OCI-LY7 (cell line): Measurements from ENCODE around the gene SLC4A1. TPM values are rescaled to one million over a fixed set of nuclear protein-coding genes. Genes with fewer than 3 reads are reported as not detected.

Experiments
- BruUV-seq: library from RNA; stranded (reverse); fragments of 400-500 nt; replicated peaks from 2 replicates; lab custom pipeline; 2021; lab: Mats Ljungman, UMichigan
- CTCF ChIA-PET: fragments of 300-600 bp; sonication (Branson Sonifier 250); formaldehyde crosslinking; loops from one replicate; lab custom pipeline; 2022; ENCODE audit warnings: antibody characterized with exemption; ENCODE audit not compliant: unreplicated experiment; lab: Charles Lee
- POLR2A ChIA-PET: fragments of 300-600 bp; sonication (Branson Sonifier 250); formaldehyde crosslinking; loops from one replicate; lab custom pipeline; 2022; ENCODE audit warnings: antibody characterized with exemption; lab: Charles Lee
- DNase-seq: peaks from one replicate; pipeline ENCODE4 v3.0.0-alpha.2; 2015; ENCODE audit warnings: low spot score
- H2AFZ ChIP-seq: fragments of 200-600 bp; sonication (generic), shearing (Covaris generic); 2 replicates; pipeline ENCODE4 v1.6.1; 2014; ENCODE audit warnings: mild to moderate bottlenecking, antibody characterized with exemption, low read length, moderate library complexity
- H3K27ac ChIP-seq: fragments of 200-600 bp; sonication (generic); 2 replicates; pipeline ENCODE4 v1.5.1; 2014; ENCODE audit warnings: mixed run types, low read depth, mild to moderate bottlenecking, moderate library complexity, low read length, inconsistent platforms; ENCODE audit not compliant: poor library complexity, severe bottlenecking
- H3K36me3 ChIP-seq: fragments of 200-600 bp; sonication (generic); 2 replicates; pipeline ENCODE4 v1.6.1; 2014; ENCODE audit warnings: mild to moderate bottlenecking, antibody characterized with exemption, low read length, moderate library complexity, mixed read lengths; ENCODE audit not compliant: insufficient read depth
- H3K4me1 ChIP-seq: fragments of 200-600 bp; sonication (generic); 2 replicates; pipeline ENCODE4 v1.5.1; 2014; ENCODE audit warnings: mild to moderate bottlenecking, low read length; ENCODE audit not compliant: insufficient read depth, poor library complexity, severe bottlenecking
- H3K4me2 ChIP-seq: fragments of 200-600 bp; sonication (generic); 2 replicates; pipeline ENCODE4 v1.6.1; 2014; ENCODE audit warnings: mild to moderate bottlenecking, low read length
- H3K4me3 ChIP-seq: fragments of 200-600 bp; sonication (generic); 2 replicates; pipeline ENCODE4 v1.5.1; 2014; ENCODE audit warnings: mild to moderate bottlenecking, low read depth, low read length; ENCODE audit not compliant: poor library complexity, severe bottlenecking
- H3K79me2 ChIP-seq: fragments of 200-600 bp; sonication (generic); 2 replicates; pipeline ENCODE4 v1.6.1; 2016; ENCODE audit warnings: low read depth, mild to moderate bottlenecking, low read length, moderate library complexity, mixed read lengths; ENCODE audit not compliant: insufficient read depth
- H3K9me2 ChIP-seq: fragments of 200-600 bp; sonication (generic); 2 replicates; pipeline ENCODE4 v1.6.1; 2016; ENCODE audit warnings: mild to moderate bottlenecking, low read length, mixed read lengths; ENCODE audit not compliant: insufficient read depth
- H3K9me3 ChIP-seq: fragments of 200-600 bp; sonication (generic); 2 replicates; pipeline ENCODE4 v1.6.1; 2014; ENCODE audit warnings: mild to moderate bottlenecking, mixed run types, low read length, mixed read lengths
- H4K20me1 ChIP-seq: fragments of 200-600 bp; sonication (generic); 2 replicates; pipeline ENCODE4 v1.6.1; 2014; ENCODE audit warnings: mild to moderate bottlenecking, antibody characterized with exemption, low read length, moderate library complexity, mixed read lengths; ENCODE audit not compliant: insufficient read depth
- EZH2phosphoT487 ChIP-seq: fragments of 200-600 bp; sonication (generic); IDR thresholded peaks from 2 replicates; pipeline ENCODE4 v1.6.1; 2018; ENCODE audit warnings: low read depth, borderline replicate concordance, mild to moderate bottlenecking, mixed run types, antibody characterized with exemption, low read length, moderate library complexity, mixed read lengths
- intact Hi-C: fragments of 100-400 bp; cut with micrococcal nuclease; formaldehyde crosslinking; loops from one replicate; pipeline ENCODE4 v1.10.0; 2022; ENCODE audit not compliant: unreplicated experiment
- total RNA-seq, 2 experiments: library from RNA; depleted of rRNA in 1 of 2; stranded (reverse); fragments of >200 nt in 1 of 2; shearing (Covaris generic) in 1 of 2; gene quantifications; 2 replicates each; pipeline ENCODE4 v1.2.3, GENCODE V29; 2014 to 2022
- TF ChIP-seq, protein P1 (sequence below): fragments of 200-600 bp; sonication (generic); conservative IDR thresholded peaks from 2 replicates; pipeline ENCODE4 v1.5.1; 2014; ENCODE audit warnings: mild to moderate bottlenecking, antibody characterized with exemption, low read length, moderate library complexity, mixed read lengths

Gene SLC4A1
- total RNA-seq, 2 experiments from 2014 or later = not detected

DNA sequence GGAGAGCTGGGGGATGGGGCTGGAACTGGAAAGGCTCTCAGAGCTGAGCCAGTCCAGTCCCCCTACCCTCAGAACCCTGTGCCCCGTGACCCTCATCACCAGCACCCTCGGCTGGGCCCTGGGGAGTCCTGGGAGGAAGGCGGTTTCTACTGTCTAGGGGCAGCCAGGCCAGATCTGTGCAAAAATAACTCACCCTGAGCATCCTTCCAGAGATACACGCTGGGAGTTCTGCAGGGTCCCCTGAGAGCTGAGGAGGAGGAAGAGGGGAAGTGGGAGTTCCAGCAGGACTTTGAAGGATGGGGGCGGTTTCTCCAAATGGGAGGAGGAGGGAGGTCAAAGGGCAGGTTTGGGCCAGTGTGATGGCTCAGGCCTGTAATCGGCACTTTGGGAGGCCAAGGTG lies 5.0 kb upstream of the SLC4A1 start:
- BruUV-seq = no TSS peak
- Histone ChIP-seq H3K27ac (no peak overlapping the region), H3K9me2 (no peaks in the 10 kb centered on the region), H3K4me3 (no peak overlapping the region), H2AFZ (no peak overlapping the region), H3K9me3 (no peaks in the 10 kb centered on the region), H3K79me2 (no peaks in the 10 kb centered on the region), H3K4me1 (no peaks in the 10 kb centered on the region), H4K20me1 (0 out of 2 replicates have a peak, but pooled peaks cover under 1% of the 10 kb centered on the region), H3K36me3 (no peaks in the 10 kb centered on the region), H3K4me2 (no peak overlapping the region)
- TF ChIP-seq, protein P1, sequence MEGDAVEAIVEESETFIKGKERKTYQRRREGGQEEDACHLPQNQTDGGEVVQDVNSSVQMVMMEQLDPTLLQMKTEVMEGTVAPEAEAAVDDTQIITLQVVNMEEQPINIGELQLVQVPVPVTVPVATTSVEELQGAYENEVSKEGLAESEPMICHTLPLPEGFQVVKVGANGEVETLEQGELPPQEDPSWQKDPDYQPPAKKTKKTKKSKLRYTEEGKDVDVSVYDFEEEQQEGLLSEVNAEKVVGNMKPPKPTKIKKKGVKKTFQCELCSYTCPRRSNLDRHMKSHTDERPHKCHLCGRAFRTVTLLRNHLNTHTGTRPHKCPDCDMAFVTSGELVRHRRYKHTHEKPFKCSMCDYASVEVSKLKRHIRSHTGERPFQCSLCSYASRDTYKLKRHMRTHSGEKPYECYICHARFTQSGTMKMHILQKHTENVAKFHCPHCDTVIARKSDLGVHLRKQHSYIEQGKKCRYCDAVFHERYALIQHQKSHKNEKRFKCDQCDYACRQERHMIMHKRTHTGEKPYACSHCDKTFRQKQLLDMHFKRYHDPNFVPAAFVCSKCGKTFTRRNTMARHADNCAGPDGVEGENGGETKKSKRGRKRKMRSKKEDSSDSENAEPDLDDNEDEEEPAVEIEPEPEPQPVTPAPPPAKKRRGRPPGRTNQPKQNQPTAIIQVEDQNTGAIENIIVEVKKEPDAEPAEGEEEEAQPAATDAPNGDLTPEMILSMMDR = no peak
- no peak for TF ChIP-seq EZH2phosphoT487
- ChIA-PET POLR2A (interaction anchor here (0.8 kb wide), 1 partner anchor 96 kb away, joined by 3 read pairs; no protein-coding TSS in a partner anchor), CTCF (no interaction called here)
- intact Hi-C loops = no loop called here
- no peak for DNase-seq

DNA sequence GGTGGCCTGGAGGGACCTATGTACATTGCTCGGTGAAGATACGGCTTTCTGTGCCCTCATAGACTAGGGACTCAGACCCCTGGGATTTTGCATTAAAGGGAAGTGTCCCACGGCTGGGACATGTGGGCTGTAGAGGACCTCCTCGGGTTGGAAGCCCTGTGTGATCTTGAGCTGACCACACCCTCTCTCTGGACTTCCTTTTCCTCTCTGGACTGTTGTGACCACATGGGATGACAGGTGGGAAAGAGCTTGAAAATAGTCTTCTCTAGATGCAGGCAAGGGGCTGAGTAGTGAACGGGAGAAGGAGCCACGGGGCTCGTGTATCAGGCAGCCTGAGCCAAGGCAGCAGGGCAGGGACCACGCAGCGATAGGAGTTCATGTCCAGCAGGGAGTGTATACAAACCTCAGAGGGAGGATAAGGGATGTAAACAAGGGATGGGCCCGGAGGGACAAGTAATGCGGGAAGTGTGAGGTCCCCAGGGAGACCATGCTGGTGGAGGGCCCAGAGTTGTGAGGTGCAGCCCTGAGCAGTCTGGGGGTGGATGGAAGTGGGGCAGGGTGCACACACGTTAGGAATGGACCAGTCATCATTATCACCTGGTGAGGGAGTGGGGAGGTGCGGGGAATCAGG lies 4.5 kb upstream of the SLC4A1 start:
- Histone ChIP-seq H2AFZ (no peak overlapping the region), H3K27ac (no peak overlapping the region), H3K9me2 (no peaks in the 10 kb centered on the region), H3K79me2 (no peaks in the 10 kb centered on the region), H3K4me3 (no peak overlapping the region), H3K36me3 (no peaks in the 10 kb centered on the region), H3K4me1 (no peaks in the 10 kb centered on the region), H3K4me2 (no peak overlapping the region), H3K9me3 (no peaks in the 10 kb centered on the region), H4K20me1 (no peaks in the 10 kb centered on the region)
- ChIA-PET POLR2A (no interaction called here), CTCF (no interaction called here)
- no peak for DNase-seq
- BruUV-seq = no TSS peak
- intact Hi-C loops = no loop called here
- no peak for TF ChIP-seq EZH2phosphoT487
- TF ChIP-seq, protein P1 = no peak

DNA sequence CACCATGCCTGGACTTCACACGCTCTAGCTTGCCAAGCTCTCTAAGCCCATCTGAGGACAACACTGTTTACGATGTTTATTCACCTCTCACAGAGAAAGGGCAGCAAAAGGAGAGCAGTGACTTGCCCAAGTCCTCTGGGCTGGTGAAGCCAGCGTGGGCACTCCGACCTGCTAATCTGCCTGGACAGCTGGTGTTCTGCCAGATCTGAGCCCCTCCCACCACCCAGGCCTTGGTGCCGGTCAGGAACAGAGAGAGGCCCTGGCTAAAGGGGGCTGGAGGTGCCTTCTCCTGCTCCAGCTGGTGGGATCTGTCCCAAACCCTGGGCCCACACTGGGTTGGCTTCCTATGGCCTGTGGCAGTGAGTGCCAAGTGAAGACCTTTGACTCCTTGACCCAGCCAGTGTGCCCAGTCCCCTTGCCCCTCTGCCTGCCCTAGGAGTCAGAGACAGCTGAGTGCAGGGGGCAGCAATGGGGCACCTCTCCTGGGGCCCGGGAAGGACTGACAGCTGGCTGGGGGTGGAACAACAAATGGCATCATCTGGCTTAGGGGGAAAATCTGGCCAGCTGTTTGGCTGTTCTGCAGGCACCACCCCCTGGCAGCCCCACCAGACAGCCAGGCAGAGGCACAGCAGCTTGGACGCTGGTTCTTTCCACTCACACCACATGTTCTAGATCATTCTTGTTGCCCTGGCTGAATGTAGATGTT lies 1.8 kb upstream of the SLC4A1 start:
- TF ChIP-seq, protein P1 = no peak
- no peak for TF ChIP-seq EZH2phosphoT487
- intact Hi-C loops = no loop called here
- POLR2A ChIA-PET = no interaction called here
- Histone ChIP-seq H3K27ac (no peak overlapping the region), H3K4me1 (no peaks in the 10 kb centered on the region), H3K4me3 (no peak overlapping the region), H3K4me2 (no peak overlapping the region), H4K20me1 (no peaks in the 10 kb centered on the region), H3K36me3 (no peaks in the 10 kb centered on the region), H3K9me3 (no peaks in the 10 kb centered on the region), H2AFZ (no peak overlapping the region), H3K9me2 (no peaks in the 10 kb centered on the region), H3K79me2 (no peaks in the 10 kb centered on the region)
- CTCF ChIA-PET = no interaction called here
- no TSS peak for BruUV-seq
- no peak for DNase-seq
